GM21447 (cell line): ENCODE data around the gene REC114.

ENCODE experiments used
- ATAC-seq: cut with Tn5 transposase; IDR thresholded peaks from one replicate; pipeline ENCODE4 v1.9.1; 2021; ENCODE audit not compliant: unreplicated experiment

Gene REC114

DNA sequence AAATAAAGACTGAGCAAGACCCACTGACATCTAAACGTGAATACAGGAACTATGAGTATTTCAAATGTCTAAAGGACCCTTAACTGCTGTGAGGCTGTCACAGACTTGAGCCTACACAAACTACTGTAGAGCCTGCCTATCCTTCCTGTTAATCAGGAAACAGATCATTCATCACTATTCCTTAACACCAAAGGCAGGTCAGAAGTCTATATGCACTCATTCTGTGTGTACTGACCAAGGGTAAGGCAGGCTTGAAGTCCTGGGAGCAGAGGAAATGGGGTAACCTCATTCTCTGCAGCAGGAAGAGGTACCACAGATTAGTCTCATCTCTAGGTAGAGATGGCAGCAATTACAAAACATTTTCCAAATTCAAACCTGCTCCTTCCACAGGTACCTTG lies 159.5 kb downstream of the REC114 start:
- no peak for ATAC-seq

DNA sequence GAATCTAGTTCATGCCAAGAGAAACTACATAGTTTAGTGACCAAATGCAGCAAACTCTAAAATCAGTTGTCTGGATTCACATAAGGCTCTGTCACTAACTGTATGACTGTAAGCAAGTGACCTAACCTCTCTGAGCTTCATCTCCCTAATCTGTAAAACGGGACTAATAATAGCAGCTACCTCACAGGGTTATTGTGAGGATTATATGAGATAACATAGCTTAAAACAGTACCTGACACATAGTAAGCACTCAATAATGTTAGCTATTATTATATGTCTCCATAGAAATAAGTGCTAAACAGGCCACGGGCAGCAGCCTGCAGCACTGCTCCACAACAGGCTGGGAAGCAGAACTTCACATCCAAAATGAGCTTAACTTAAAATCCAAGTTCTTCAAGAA lies 160.0 kb downstream of the REC114 start:
- no peak for ATAC-seq

DNA sequence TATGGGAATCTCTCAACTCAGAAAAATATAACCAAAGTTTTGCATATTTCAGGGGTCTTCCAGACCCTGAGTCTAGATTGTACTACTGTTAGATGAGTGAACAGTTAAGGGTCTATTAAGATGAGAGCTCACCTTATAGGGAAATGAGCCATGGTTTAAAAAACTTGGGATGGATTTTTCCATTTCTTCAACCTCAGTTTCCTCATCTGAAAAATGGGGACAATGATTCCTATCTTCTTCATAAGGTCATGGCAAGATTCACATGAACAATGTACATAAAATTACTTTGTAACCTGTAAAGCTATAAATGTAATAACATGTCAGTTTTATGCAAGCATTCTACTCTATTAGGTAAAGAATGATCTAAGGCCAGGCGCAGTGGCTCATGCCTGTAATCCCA lies 161.5 kb downstream of the REC114 start:
- ATAC-seq = no peak

DNA sequence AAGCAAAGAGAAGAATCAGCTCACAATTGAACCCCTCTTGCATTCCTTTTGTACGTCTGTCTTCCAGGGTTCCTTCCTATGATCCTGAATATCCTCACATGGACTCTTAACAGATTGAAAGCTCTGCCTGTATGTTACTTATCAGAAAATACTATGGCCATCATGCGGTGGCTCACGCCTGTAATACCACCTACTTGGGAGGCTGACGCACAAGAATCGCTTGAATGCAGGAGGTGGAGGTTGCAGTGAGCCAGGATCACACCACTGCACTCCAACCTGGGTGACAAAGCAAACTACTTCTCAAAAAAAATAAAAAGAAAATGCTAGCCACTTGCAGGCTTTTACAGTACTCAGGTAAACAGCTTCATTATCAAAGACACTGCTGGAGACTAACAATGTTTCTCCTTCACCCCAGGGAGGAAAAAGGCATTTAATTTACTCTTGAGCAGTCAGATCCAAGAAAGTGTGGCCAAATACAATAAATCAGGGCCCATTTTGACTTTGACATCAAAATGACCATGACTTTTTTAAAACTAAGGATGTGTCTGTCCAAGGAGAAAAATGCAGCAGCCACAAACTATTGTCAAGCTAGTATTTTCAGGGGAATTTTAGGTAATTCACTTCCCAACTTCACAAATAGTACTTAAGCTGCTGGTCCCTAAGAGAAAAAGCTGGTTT lies 162.9 kb downstream of the REC114 start:
- no peak for ATAC-seq

DNA sequence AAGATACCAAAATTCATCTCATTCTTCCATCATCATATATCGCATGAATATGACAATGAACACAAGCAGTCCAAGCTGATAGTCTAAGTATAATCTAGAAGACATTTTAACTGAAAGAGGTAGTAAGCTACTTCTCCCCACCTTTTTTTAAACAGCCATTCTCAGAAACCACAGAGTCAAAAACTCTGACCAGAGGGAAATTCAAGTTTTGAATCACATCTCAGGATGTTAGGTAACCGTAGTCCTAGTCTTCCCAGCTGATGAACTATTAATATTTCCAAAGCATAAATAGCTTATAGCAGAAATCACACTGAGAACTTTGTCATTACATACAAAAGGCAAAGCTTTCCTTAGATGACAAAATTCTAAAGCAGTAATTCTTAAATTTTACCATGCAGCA lies 164.4 kb downstream of the REC114 start:
- no peak for ATAC-seq

DNA sequence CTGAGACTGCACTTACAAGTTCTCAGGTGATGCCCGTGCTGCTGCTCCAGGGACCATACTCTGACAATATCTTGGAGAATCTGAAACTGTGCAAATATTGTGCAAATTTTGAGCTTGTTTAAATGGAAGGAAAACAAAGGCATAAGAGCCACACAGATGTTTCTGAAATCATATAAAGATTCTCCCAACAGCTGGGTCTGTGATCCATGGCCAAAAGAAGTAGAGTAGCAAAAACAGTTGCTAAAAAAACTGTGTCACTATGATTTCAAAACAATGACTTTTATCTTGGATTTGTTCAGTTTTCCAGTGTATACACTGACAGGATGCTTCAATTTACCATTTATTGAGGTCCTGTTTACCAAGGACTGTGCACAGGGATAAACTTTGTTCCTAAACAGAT lies 164.9 kb downstream of the REC114 start:
- ATAC-seq = no peak

DNA sequence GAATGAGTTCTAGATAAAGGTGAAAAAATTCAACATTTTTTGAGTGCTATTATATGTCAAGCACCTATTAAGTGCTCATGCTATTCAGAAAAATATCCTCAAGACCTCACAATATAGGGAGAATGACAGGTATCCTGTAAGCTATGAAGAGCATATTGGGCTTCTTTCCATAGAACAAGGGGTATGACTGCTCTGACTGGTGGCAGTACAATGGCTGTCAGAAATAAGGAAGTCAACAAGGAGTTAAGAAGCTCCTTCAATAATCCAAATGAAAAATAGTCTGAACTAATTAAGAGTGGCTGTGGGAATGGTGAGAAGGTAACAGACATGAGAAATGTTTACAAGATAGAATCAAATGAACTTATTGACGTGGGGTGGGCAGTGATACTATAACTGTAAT lies 165.5 kb downstream of the REC114 start:
- ATAC-seq = no peak

DNA sequence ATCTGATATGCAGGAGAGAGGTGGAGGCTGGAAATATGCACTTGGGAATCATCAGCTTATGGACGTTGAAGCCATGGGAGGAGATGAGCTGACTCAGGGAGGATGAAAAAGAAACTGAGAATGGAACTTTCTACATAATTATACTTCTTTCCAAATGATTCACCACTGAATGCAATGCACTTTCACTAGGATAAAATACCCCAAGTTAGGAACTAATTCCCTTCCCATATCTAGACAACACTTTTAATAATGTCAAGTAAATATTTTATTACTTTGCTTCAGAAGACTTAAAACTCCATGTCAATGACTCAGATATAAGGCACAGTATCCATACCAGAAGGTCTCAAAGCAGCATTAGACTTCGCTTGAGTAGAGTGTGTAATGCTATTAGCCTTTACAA lies 166.0 kb downstream of the REC114 start:
- ATAC-seq = no peak
